ENCODE results near the gene C1orf35. TPM values are rescaled to one million over a fixed set of nuclear protein-coding genes. Genes with fewer than 3 reads are reported as not detected.

Gene C1orf35
- total and polyA plus RNA-seq, 5 donors = 6.3 to 8.6 (median 7.9) TPM

DNA sequence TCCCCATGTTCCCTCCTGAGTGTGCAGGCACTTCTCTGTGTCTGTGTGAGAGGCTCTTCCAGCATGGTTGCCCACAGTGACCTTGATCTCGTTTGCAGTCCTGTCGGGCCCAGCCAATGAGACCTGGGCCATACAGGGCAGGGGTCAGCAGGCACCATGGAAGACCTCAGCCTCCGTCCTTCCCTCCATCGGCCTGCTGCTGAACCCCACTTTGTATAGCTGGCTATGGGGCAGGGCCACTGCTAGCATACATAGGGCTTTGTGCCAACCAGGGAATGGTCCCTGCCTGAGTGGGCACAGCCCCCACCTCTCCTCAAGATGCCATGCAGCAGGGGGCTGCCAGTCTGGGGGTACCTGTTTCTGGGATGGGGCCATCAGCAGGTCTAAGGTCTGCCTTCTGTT is 3.8 kb downstream of the C1orf35 start:
- no peaks in the 10 kb centered on the region for H3K27me3 ChIP-seq (ENCODE audit: control insufficient read depth, insufficient read depth)
- ATAC-seq (no peak), DNase-seq (no peak)
- H3K9me3 ChIP-seq (ENCODE audit: control insufficient read depth, low read length) = no peaks in the 10 kb centered on the region
- no peak overlapping the region for H3K4me3 ChIP-seq (ENCODE audit: low read length)
- peaks cover 5% of the 10 kb centered on the region for H3K4me1 ChIP-seq (ENCODE audit: control insufficient read depth, insufficient read depth, low read length)
- intact Hi-C loops (cut with DNase I) = no loop called here
- 68% methylated on average over 4 of the region's 4 CpGs for WGBS
- no peak overlapping the region for H3K27ac ChIP-seq (ENCODE audit: low read length)

DNA sequence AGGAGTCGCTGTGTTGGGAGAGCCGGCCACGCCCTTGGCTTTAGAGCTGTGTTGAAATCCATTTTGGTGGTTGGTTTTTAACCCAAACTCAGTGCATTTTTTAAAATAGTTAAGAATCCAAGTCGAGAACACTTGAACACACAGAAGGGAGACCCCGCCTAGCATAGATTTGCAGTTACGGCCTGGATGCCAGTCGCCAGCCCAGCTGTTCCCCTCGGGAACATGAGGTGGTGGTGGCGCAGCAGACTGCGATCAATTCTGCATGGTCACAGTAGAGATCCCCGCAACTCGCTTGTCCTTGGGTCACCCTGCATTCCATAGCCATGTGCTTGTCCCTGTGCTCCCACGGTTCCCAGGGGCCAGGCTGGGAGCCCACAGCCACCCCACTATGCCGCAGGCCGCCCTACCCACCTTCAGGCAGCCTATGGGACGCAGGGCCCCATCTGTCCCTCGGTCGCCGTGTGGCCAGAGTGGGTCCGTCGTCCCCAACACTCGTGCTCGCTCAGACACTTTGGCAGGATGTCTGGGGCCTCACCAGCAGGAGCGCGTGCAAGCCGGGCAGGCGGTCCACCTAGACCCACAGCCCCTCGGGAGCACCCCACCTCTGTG is 4.7 kb downstream of the C1orf35 start:
- Histone ChIP-seq H3K4me3 (ENCODE audit: low read length) (no peak overlapping the region), H3K9me3 (ENCODE audit: control insufficient read depth, low read length) (no peaks in the 10 kb centered on the region), H3K27me3 (ENCODE audit: control insufficient read depth, insufficient read depth) (no peaks in the 10 kb centered on the region), H3K27ac (ENCODE audit: low read length) (no peak overlapping the region), H3K4me1 (ENCODE audit: control insufficient read depth, insufficient read depth, low read length) (peaks cover 3% of the 10 kb centered on the region)
- DNase-seq = no peak
- 85% methylated on average over 28 of the region's 28 CpGs for WGBS
- intact Hi-C loops (cut with DNase I) = no loop called here
- ATAC-seq = no peak

DNA sequence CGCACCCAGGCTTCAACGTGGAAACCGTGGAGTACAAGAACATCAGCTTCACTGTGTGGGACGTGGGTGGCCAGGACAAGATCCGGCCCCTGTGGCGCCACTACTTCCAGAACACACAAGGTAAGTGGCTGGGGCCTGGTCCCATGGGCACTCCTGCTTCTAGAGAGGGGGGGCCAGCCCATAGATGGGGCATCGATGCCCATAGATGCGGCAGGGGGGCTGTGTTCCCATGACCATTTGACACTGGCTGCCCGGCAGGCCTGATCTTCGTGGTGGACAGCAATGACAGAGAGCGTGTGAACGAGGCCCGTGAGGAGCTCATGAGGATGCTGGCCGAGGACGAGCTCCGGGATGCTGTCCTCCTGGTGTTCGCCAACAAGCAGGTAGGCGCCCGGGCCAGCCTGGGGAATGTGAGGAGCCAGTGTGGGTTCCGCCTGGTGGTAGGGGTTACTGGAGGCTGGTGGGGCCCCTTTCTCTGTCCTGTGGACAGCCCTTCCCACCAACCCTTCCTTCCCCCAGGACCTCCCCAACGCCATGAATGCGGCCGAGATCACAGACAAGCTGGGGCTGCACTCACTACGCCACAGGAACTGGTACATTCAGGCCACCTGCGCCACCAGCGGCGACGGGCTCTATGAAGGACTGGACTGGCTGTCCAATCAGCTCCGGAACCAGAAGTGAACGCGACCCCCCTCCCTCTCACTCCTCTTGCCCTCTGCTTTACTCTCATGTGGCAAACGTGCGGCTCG is 5.6 kb downstream of the C1orf35 start:
- no peaks in the 10 kb centered on the region for H3K9me3 ChIP-seq (ENCODE audit: control insufficient read depth, low read length)
- H3K27ac ChIP-seq (ENCODE audit: low read length) = no peak overlapping the region
- H3K4me3 ChIP-seq (ENCODE audit: low read length) = no peak overlapping the region
- no peaks in the 10 kb centered on the region for H3K27me3 ChIP-seq (ENCODE audit: control insufficient read depth, insufficient read depth)
- peaks cover 3% of the 10 kb centered on the region for H3K4me1 ChIP-seq (ENCODE audit: control insufficient read depth, insufficient read depth, low read length)
- intact Hi-C loops (cut with DNase I) = no loop called here
- 87% methylated on average over 34 of the region's 34 CpGs for WGBS
- no peak for ATAC-seq
- DNase-seq = peak in 1 of 3 donors; percentile 10

DNA sequence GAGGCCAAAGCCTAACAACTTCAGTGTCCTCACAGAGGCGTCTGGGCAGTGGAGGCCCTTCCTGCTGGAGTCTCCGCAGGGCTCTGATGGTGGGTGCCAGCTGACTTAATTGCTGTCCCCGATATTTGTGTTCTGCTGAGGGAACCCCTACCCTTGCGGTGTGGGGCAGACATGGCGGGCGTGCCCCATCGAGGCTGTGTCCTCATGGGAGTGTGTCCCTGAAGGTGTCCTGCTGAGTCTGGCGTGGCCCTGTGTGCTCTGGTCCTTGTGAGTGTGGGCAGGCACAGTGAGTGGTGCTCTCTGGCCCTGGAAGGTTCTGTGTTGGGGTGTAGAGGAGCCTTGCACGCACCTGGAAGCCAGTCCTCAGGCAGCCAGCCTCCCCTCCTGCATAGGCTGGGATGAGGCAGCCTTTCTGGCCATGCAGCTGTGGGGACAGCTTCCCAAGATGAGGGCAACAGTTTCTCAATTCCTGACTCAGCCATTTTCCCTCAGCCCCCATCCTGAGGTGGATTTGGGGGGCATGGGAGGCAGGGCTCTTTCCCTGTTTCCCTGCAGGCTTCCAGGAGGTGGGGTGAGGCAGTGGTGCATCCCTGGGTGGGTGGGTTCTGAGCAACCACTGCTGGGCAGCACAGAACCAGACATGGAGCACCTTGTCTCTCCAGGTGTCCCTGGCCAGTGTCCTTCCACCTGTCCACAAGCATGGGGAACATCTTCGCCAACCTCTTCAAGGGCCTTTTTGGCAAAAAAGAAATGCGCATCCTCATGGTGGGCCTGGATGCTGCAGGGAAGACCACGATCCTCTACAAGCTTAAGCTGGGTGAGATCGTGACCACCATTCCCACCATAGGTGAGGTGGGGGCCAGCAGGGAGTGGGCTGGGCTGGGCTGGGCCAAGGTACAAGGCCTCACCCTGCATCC is 6.5 kb downstream of the C1orf35 start:
- ATAC-seq (peak in 1 of 2 donors; percentile 3), DNase-seq (peak in 2 of 3 donors; percentile 16 to 19)
- no peak overlapping the region for H3K27ac ChIP-seq (ENCODE audit: low read length)
- no peak overlapping the region for H3K4me3 ChIP-seq (ENCODE audit: low read length)
- H3K9me3 ChIP-seq (ENCODE audit: control insufficient read depth, low read length) = no peaks in the 10 kb centered on the region
- no peaks in the 10 kb centered on the region for H3K27me3 ChIP-seq (ENCODE audit: control insufficient read depth, insufficient read depth)
- 95% methylated on average over 13 of the region's 13 CpGs for WGBS
- intact Hi-C loops (cut with DNase I) = no loop called here
- peaks cover 6% of the 10 kb centered on the region for H3K4me1 ChIP-seq (ENCODE audit: control insufficient read depth, insufficient read depth, low read length)

GRCh38 chr1:228095938-228096337 is 7.2 kb downstream of the C1orf35 start:
- H3K27me3 ChIP-seq (ENCODE audit: control insufficient read depth, insufficient read depth) = no peaks in the 10 kb centered on the region
- DNase-seq = no peak
- intact Hi-C loops (cut with DNase I) = no loop called here
- H3K9me3 ChIP-seq (ENCODE audit: control insufficient read depth, low read length) = no peaks in the 10 kb centered on the region
- 92% methylated on average over 8 of the region's 8 CpGs for WGBS
- ATAC-seq = no peak
- H3K27ac ChIP-seq (ENCODE audit: low read length) = no peak overlapping the region
- H3K4me3 ChIP-seq (ENCODE audit: low read length) = no peak overlapping the region
- peaks cover 10% of the 10 kb centered on the region for H3K4me1 ChIP-seq (ENCODE audit: control insufficient read depth, insufficient read depth, low read length)

DNA sequence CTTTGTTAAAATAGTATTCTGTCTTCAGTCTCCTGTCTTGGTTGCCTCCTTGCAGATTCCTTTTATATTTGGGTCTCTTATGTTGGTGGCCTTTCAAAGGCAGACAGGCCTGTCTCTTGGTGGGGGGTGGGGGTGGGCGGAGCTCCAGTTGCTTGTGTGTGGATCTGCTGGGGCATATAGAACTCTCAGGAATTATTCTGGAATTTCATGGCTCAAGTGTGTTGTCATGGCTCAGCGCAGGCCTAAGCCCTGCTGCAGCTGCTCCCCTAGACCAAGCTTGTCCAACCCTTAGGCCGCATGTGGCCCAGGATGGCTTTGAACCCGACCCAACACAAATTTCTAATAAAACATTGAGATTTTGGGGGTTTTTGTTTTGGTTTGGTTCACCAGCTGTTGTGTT is 8.0 kb downstream of the C1orf35 start:
- 98% methylated on average over 4 of the region's 4 CpGs for WGBS
- H3K9me3 ChIP-seq (ENCODE audit: control insufficient read depth, low read length) = no peaks in the 10 kb centered on the region
- no peaks in the 10 kb centered on the region for H3K27me3 ChIP-seq (ENCODE audit: control insufficient read depth, insufficient read depth)
- DNase-seq (no peak), ATAC-seq (no peak)
- no peak overlapping the region for H3K27ac ChIP-seq (ENCODE audit: low read length)
- no peak overlapping the region for H3K4me3 ChIP-seq (ENCODE audit: low read length)
- intact Hi-C loops (cut with DNase I) = no loop called here
- peaks cover 17% of the 10 kb centered on the region for H3K4me1 ChIP-seq (ENCODE audit: control insufficient read depth, insufficient read depth, low read length)

- DNase-seq = no peak
- H3K27me3 ChIP-seq (ENCODE audit: control insufficient read depth, insufficient read depth) = no peaks in the 10 kb centered on the region
- no peak for ATAC-seq
- 88% methylated on average over 13 of the region's 13 CpGs for WGBS
- intact Hi-C loops (cut with DNase I) = no loop called here
- no peaks in the 10 kb centered on the region for H3K9me3 ChIP-seq (ENCODE audit: control insufficient read depth, low read length)
- peaks cover 24% of the 10 kb centered on the region for H3K4me1 ChIP-seq (ENCODE audit: control insufficient read depth, insufficient read depth, low read length)
- no peak overlapping the region for H3K4me3 ChIP-seq (ENCODE audit: low read length)
- H3K27ac ChIP-seq (ENCODE audit: low read length) = no peak overlapping the region
Measured at GRCh38 chr1:228094432-228095016, 8.6 kb downstream of the C1orf35 start.

DNA sequence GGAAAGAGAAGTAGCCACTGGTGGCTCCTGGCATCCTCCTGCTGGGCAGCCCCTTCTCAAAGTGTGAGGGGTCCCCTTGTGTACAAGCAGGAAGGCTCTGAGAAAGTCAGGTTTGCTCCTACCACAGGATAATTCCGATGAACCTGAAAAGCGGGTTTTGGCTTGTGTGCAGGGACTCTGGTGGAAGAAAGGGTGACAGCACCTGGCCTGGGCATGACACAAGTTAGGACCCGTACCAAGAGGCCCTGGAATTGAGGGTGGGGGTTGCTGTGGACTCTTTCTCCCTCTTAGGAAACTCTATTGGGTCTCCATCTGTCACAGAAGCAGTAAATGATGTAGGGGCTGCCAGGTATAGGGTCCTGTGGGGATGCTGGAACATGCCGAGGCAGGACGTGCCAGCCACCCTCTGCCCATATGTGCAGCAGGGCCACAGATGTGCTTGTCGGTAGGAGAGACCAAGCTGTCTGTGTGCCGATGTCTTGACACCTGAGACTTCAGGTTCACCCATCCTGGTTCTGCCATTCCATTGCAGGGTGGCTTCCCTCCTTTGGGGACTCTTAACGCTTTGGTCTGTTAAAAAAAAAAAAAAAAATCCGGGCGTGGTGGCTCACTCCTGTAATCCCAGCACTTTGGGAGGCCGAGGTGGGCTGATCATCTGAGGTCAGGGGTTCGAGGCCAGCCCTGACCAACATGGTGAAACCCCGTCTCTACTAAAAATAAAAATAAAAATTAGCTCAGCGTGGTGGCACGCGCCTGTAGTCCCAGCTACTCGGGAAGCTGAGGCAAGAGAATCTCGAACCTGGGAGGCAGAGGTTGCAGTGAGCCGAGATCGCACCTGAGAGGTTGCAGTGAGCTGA is 9.8 kb downstream of the C1orf35 start:
- 94% methylated on average over 20 of the region's 20 CpGs for WGBS
- intact Hi-C loops (cut with DNase I) = no loop called here
- H3K27me3 ChIP-seq (ENCODE audit: control insufficient read depth, insufficient read depth) = no peaks in the 10 kb centered on the region
- no peaks in the 10 kb centered on the region for H3K9me3 ChIP-seq (ENCODE audit: control insufficient read depth, low read length)
- DNase-seq (peak in 1 of 3 donors; percentile 19), ATAC-seq (no peak)
- H3K4me3 ChIP-seq (ENCODE audit: low read length) = no peak overlapping the region
- H3K4me1 ChIP-seq (ENCODE audit: control insufficient read depth, insufficient read depth, low read length) = peaks cover 33% of the 10 kb centered on the region
- H3K27ac ChIP-seq (ENCODE audit: low read length) = no peak overlapping the region

GRCh38 chr1:228092342-228093049 is 10.6 kb downstream of the C1orf35 start:
- Histone ChIP-seq H3K9me3 (ENCODE audit: control insufficient read depth, low read length) (no peaks in the 10 kb centered on the region), H3K27me3 (ENCODE audit: control insufficient read depth, insufficient read depth) (no peaks in the 10 kb centered on the region), H3K4me1 (ENCODE audit: control insufficient read depth, insufficient read depth, low read length) (peaks cover 41% of the 10 kb centered on the region), H3K27ac (ENCODE audit: low read length) (no peak overlapping the region), H3K4me3 (ENCODE audit: low read length) (no peak overlapping the region)
- 88% methylated on average over 11 of the region's 11 CpGs for WGBS
- ATAC-seq (no peak), DNase-seq (peak in 1 of 3 donors; percentile 21)
- intact Hi-C loops (cut with DNase I) = no loop called here

GRCh38 chr1:228091084-228091483 is 12.0 kb downstream of the C1orf35 start:
- Histone ChIP-seq H3K4me1 (ENCODE audit: control insufficient read depth, insufficient read depth, low read length) (peaks cover 47% of the 10 kb centered on the region), H3K4me3 (ENCODE audit: low read length) (no peak overlapping the region), H3K27ac (ENCODE audit: low read length) (no peak overlapping the region), H3K9me3 (ENCODE audit: control insufficient read depth, low read length) (no peaks in the 10 kb centered on the region), H3K27me3 (ENCODE audit: control insufficient read depth, insufficient read depth) (no peaks in the 10 kb centered on the region)
- ATAC-seq (no peak), DNase-seq (no peak)
- intact Hi-C loops (cut with DNase I) = no loop called here
- WGBS = 54% methylated on average over 4 of the region's 4 CpGs
